HepG2 (cell line): ENCODE results near the gene DDHD1. TPM values are rescaled to one million over a fixed set of nuclear protein-coding genes. Genes with fewer than 3 reads are reported as not detected.

ENCODE experiments used
- EP300 ChIP-seq, 3 experiments: sonication (generic) in 1 of 3; formaldehyde crosslinking in 1 of 3; IDR thresholded peaks; 2 replicates each; pipeline versions ENCODE4 v1.5.1 to v1.6.1; 2011 to 2020; ENCODE audit warnings: low read depth in 2 of 3, low read length in 2 of 3, borderline replicate concordance in 1 of 3, improper control_type of control experiment in 1 of 3, mild to moderate bottlenecking in 1 of 3, missing genetic modification reagents in 1 of 3, moderate library complexity in 1 of 3
- HNRNPUL1 ChIP-seq: fragments of 200-400 bp; formaldehyde crosslinking; IDR thresholded peaks from 2 replicates; pipeline ENCODE4 v1.6.1; 2017; ENCODE audit warnings: low read depth, mild to moderate bottlenecking, low read length, moderate library complexity
- JDP2 ChIP-seq: sonication (generic); formaldehyde crosslinking; IDR thresholded peaks from 2 replicates; pipeline ENCODE4 v1.8.1; 2022; ENCODE audit warnings: missing genetic modification reagents, borderline replicate concordance
- NCOA2 ChIP-seq: sonication (generic); formaldehyde crosslinking; IDR thresholded peaks from 2 replicates; pipeline ENCODE4 v1.8.0; 2022; ENCODE audit warnings: inconsistent platforms
- TP53 ChIP-seq: sonication (generic); formaldehyde crosslinking; conservative IDR thresholded peaks from 2 replicates; pipeline ENCODE4 v1.4.0; 2020; ENCODE audit warnings: missing genetic modification reagents
- TSC22D2 ChIP-seq: sonication (generic); formaldehyde crosslinking; IDR thresholded peaks from 2 replicates; pipeline ENCODE4 v1.5.1; 2020; ENCODE audit warnings: missing genetic modification reagents, mild to moderate bottlenecking, borderline replicate concordance
- ZMYM4 ChIP-seq: sonication (generic); formaldehyde crosslinking; IDR thresholded peaks from 2 replicates; pipeline ENCODE4 v1.8.1; 2023; ENCODE audit warnings: mild to moderate bottlenecking, missing genetic modification reagents
- ZNF24 ChIP-seq: fragments of 450-650 bp; IDR thresholded peaks from 2 replicates; pipeline ENCODE4 v1.6.1; 2017; ENCODE audit warnings: antibody characterized with exemption, mild to moderate bottlenecking
- ZNF331 ChIP-seq: sonication (generic); formaldehyde crosslinking; IDR thresholded peaks from 2 replicates; pipeline ENCODE4 v1.4.0; 2020; ENCODE audit warnings: missing genetic modification reagents
- ZNF879 ChIP-seq: sonication (generic); formaldehyde crosslinking; IDR thresholded peaks from 2 replicates; pipeline ENCODE4 v1.8.1; 2023; ENCODE audit warnings: missing genetic modification reagents
- polyA plus RNA-seq, 8 experiments: library from polyadenylated mRNA; depleted of rRNA in 3 of 8; stranded (reverse) in 7 of 8; unstranded in 1 of 8; fragments of >200 nt; fragmentation: Illumina TruSeq in 4 of 8; extraction: Trizol in 4 of 8; gene quantifications; 2 replicates each; pipeline versions ENCODE4 v1.2.1 to v1.2.3, GENCODE V29; 2011 to 2016; ENCODE audit warnings: low read depth in 4 of 8, missing spikeins in 1 of 8, mixed read lengths in 1 of 8; ENCODE audit not compliant: insufficient read depth in 1 of 8
- total RNA-seq, 5 experiments: library from RNA; depleted of rRNA; stranded (reverse); fragments of >200 nt; fragmentation: Illumina TruSeq; extraction: Trizol; gene quantifications; 2 replicates each; pipeline ENCODE4 v1.2.3, GENCODE V29; 2016; ENCODE audit warnings: low read depth in 1 of 5
- TF ChIP-seq, protein P1 (sequence below): IDR thresholded peaks from 2 replicates; pipeline ENCODE4 v1.6.1; 2016; ENCODE audit warnings: low read depth, missing genetic modification reagents, missing compliant biosample characterization
- TF ChIP-seq, protein P2 (sequence below), 2 experiments: fragments of 450-650 bp in 1 of 2; sonication (generic) in 1 of 2; formaldehyde crosslinking in 1 of 2; IDR thresholded peaks; 2 replicates each; pipeline versions ENCODE4 v1.6.1 to v1.8.0; 2016 to 2022; ENCODE audit warnings: antibody characterized with exemption in 1 of 2, mild to moderate bottlenecking in 1 of 2, missing genetic modification reagents in 1 of 2
- TF ChIP-seq, protein P3 (sequence below): sonication (generic); formaldehyde crosslinking; IDR thresholded peaks from 2 replicates; pipeline ENCODE4 v1.4.0; 2020; ENCODE audit warnings: missing genetic modification reagents

DDHD1 gene
- total and polyA plus RNA-seq, 2 of the 13 experiments (the other 11 are each of a cell fraction or from before 2014, with no cell fraction given): 4.6 to 8.3 TPM

DNA sequence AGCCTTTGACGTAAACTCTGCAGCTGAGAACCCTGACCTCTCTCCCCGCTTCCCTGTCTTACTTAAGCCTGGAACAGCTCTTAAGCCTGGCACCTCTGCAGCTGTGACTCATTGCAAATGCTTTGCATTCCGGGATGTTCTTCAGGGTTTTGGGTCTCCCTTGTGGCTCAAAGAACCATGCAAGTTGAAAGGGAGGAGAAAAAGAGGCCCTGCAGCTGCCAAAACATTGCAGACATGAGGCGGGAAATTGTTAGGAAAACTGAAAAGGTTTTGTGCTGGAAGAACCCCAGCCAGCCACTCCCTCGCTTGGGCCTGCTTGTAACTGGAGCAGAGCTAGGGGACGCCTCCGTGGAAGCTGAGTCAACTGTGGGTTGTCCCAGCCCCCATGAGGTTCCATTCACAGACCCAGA lies 142.1 kb downstream of the DDHD1 start (continued):
- no peak for TF ChIP-seq JDP2 (CRISPR knock-in tag)
- no peak for TF ChIP-seq NCOA2 (CRISPR knock-in tag)
- TF ChIP-seq, protein P1, sequence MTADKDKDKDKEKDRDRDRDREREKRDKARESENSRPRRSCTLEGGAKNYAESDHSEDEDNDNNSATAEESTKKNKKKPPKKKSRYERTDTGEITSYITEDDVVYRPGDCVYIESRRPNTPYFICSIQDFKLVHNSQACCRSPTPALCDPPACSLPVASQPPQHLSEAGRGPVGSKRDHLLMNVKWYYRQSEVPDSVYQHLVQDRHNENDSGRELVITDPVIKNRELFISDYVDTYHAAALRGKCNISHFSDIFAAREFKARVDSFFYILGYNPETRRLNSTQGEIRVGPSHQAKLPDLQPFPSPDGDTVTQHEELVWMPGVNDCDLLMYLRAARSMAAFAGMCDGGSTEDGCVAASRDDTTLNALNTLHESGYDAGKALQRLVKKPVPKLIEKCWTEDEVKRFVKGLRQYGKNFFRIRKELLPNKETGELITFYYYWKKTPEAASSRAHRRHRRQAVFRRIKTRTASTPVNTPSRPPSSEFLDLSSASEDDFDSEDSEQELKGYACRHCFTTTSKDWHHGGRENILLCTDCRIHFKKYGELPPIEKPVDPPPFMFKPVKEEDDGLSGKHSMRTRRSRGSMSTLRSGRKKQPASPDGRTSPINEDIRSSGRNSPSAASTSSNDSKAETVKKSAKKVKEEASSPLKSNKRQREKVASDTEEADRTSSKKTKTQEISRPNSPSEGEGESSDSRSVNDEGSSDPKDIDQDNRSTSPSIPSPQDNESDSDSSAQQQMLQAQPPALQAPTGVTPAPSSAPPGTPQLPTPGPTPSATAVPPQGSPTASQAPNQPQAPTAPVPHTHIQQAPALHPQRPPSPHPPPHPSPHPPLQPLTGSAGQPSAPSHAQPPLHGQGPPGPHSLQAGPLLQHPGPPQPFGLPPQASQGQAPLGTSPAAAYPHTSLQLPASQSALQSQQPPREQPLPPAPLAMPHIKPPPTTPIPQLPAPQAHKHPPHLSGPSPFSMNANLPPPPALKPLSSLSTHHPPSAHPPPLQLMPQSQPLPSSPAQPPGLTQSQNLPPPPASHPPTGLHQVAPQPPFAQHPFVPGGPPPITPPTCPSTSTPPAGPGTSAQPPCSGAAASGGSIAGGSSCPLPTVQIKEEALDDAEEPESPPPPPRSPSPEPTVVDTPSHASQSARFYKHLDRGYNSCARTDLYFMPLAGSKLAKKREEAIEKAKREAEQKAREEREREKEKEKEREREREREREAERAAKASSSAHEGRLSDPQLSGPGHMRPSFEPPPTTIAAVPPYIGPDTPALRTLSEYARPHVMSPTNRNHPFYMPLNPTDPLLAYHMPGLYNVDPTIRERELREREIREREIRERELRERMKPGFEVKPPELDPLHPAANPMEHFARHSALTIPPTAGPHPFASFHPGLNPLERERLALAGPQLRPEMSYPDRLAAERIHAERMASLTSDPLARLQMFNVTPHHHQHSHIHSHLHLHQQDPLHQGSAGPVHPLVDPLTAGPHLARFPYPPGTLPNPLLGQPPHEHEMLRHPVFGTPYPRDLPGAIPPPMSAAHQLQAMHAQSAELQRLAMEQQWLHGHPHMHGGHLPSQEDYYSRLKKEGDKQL (CRISPR knock-in tag): no peak
- TF ChIP-seq, protein P2, sequence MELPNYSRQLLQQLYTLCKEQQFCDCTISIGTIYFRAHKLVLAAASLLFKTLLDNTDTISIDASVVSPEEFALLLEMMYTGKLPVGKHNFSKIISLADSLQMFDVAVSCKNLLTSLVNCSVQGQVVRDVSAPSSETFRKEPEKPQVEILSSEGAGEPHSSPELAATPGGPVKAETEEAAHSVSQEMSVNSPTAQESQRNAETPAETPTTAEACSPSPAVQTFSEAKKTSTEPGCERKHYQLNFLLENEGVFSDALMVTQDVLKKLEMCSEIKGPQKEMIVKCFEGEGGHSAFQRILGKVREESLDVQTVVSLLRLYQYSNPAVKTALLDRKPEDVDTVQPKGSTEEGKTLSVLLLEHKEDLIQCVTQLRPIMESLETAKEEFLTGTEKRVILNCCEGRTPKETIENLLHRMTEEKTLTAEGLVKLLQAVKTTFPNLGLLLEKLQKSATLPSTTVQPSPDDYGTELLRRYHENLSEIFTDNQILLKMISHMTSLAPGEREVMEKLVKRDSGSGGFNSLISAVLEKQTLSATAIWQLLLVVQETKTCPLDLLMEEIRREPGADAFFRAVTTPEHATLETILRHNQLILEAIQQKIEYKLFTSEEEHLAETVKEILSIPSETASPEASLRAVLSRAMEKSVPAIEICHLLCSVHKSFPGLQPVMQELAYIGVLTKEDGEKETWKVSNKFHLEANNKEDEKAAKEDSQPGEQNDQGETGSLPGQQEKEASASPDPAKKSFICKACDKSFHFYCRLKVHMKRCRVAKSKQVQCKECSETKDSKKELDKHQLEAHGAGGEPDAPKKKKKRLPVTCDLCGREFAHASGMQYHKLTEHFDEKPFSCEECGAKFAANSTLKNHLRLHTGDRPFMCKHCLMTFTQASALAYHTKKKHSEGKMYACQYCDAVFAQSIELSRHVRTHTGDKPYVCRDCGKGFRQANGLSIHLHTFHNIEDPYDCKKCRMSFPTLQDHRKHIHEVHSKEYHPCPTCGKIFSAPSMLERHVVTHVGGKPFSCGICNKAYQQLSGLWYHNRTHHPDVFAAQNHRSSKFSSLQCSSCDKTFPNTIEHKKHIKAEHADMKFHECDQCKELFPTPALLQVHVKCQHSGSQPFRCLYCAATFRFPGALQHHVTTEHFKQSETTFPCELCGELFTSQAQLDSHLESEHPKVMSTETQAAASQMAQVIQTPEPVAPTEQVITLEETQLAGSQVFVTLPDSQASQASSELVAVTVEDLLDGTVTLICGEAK (IDR thresholded peaks at IDR 0.05): no peak
- TF ChIP-seq, protein P2 (CRISPR knock-in tag; IDR thresholded peaks at IDR 0.05): no peak
- no peak for TF ChIP-seq ZNF24
- no peak for TF ChIP-seq ZNF879 (CRISPR knock-in tag)
- TF ChIP-seq, protein P3, sequence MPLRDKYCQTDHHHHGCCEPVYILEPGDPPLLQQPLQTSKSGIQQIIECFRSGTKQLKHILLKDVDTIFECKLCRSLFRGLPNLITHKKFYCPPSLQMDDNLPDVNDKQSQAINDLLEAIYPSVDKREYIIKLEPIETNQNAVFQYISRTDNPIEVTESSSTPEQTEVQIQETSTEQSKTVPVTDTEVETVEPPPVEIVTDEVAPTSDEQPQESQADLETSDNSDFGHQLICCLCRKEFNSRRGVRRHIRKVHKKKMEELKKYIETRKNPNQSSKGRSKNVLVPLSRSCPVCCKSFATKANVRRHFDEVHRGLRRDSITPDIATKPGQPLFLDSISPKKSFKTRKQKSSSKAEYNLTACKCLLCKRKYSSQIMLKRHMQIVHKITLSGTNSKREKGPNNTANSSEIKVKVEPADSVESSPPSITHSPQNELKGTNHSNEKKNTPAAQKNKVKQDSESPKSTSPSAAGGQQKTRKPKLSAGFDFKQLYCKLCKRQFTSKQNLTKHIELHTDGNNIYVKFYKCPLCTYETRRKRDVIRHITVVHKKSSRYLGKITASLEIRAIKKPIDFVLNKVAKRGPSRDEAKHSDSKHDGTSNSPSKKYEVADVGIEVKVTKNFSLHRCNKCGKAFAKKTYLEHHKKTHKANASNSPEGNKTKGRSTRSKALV (CRISPR knock-in tag): no peak
- no peak for TF ChIP-seq EP300 (IDR thresholded peaks at IDR 0.05; ENCODE audit: low read depth in 2 of 2, low read length in 2 of 2)
- TF ChIP-seq EP300 (CRISPR knock-in tag; IDR thresholded peaks at IDR 0.05; ENCODE audit: borderline replicate concordance): no peak
- no peak for TF ChIP-seq TP53 (CRISPR knock-in tag)
- no peak for TF ChIP-seq HNRNPUL1
- no peak for TF ChIP-seq ZNF331 (CRISPR knock-in tag)
- no peak for TF ChIP-seq TSC22D2 (CRISPR knock-in tag)
- no peak for TF ChIP-seq ZMYM4 (CRISPR knock-in tag)
